GM21447 (cell line): ENCODE measurements around the gene PACSIN2.

Source experiments
- ATAC-seq: cut with Tn5 transposase; IDR thresholded peaks from one replicate; pipeline ENCODE4 v1.9.1; 2021; ENCODE audit not compliant: unreplicated experiment

The PACSIN2 gene

GRCh38 chr22:42907404-42908373 lies 107.3 kb downstream of the PACSIN2 start:
- no peak for ATAC-seq

DNA sequence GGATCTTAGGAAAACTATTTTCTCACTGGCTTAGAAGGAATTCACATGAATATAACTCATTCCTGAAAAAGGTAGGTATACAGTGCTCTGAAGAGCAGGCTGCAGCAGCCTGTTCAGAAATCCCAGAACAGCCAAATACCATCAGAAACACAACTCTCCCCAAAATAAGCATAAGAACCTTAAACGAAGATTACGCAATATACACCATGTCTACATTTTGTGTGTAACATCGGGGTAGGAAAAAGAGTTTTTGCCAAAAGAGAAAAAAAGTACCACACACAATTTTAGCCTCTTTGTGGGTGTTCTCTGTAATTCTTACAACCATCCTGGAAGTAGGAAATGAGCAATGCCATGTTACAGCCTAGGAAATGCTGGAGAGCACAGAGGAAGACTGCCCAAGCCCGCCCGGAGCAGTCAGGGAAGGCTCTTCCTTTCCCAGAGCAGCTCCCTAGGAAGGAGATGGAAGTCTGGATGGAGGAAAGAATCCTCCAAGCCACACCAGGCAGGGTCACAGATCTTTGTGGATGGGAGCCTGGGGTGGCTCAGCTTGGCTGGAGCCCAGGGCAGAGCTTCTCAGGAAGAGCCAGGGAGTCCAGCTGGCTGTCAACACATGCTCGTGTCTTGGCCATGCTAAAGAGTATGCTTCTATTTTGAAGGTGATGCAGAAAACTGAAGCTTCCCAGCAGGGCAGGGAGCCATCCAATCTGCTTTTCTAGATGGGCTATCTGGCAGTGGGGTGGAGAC lies 108.2 kb downstream of the PACSIN2 start:
- ATAC-seq = no peak

GRCh38 chr22:42905702-42906183 lies 109.2 kb downstream of the PACSIN2 start:
- ATAC-seq = no peak

DNA sequence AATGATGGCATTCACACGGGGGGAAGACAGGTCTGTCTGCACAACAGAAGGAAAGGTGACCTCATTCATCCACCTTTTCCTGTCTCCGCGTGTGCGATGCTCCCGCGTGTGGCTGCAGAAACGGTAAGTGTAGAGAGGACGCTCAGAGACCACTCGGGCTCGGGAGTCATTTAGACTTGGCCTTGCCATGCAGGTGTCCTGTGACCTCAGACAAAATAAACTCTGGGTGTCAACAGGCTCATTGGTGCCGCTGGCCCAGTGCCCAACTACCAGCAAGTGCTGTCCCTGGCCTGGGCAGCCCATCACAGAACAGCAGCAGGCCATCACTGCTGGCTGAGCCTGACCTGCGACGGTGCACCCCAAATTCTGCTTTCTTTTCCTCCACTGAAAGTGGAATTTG lies 109.7 kb downstream of the PACSIN2 start:
- ATAC-seq = no peak

DNA sequence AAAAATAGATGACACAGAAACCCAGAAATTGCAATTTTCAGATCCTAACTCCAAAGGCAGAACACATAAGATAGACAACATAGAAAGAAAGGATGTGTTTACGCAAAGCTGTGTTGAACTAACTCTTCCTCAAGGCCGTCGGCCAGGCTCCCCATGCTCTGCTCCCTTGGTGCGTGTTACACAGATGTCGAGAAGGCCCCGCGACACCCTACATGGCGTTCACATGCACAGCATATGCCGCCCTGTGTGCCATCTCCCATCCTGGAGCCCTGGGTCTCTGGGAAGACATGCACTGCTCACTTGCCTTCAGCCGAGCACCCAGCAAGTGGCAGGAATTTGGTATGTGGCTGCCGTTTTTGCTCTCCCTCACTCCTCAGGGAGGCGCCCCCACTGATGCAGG lies 110.9 kb downstream of the PACSIN2 start:
- ATAC-seq = no peak

DNA sequence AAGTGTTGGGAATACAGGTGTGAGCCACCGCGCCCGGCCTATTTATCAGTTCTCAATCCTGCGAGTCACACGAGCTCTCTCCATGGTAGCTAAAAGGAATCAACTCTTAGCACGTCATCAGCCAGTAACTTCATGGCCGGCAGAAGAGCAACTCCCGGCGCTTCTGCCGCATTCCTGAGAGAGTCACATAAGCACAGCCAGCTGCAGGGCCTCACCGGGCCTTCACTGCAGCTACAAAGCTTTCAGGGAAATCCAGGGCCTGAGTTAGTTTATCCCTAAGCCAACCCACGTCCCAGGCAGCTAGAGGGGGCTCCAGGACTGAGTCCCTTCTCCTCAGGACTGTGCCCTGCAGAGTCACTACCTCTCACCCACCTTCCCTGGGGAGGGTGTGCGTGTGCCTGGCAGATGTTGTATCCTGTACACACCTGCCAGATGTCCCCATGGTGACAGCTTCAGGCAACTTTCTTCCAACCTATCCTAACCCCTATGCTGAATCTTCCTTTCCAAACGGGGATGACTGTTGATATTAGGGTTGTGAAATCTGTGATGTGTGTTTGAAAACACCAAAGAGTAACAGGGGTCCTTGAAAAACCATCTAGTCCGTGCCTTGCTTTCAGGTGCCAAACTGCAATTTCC lies 112.0 kb downstream of the PACSIN2 start:
- no peak for ATAC-seq

DNA sequence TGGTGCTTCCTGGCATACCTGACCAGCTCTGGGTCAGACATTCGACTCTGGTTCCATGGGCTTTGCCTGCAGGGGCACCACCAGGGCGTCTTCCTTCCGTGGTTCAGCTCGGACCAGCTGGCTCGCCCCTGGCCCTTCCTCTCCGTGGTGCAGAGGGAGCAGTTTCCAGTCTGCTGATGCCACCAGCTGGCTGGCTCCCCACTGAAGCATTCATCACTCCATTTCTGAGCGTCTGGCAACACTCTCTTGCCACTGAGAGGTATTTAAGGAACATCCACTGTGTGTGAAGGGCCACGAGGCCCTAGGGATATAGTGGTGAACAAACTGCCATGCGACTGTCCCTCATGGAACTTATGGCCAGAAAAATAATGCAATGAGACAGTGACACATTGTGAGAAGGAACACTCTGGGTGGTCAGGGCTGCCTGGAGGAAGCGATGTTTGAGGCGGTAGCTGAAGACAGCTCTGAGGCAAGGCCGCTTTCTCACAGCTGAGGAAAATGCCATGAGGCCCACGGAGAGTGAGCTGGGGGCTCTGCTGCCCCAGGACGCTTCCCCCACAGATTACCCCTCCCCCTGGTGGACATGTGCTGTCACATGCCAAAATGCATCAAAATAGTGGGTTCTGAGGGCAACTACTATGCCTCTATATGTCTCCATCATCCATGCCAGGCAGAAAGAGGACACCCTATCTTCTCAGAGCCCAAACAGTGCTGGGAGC lies 113.0 kb downstream of the PACSIN2 start:
- ATAC-seq = no peak

DNA sequence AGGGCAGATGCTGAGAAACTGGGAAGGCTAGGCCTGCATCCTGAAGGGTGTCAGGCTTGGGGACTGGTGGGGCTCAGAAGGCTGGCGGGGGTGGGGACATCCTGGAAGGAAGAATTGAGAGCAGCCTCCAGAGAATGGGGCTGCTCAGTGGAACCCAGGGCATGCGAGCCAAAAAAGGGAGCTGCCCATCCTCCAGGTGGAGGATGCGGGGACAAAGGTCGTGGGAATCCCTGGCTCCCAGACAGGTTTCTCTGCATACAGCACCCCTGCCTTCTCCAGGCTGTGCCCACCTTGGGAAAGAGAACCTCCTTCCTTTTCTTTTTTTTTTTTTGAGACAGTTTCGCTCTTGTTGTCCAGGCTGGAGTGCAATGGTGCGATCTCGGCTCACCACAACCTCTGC lies 117.0 kb downstream of the PACSIN2 start:
- ATAC-seq = no peak

DNA sequence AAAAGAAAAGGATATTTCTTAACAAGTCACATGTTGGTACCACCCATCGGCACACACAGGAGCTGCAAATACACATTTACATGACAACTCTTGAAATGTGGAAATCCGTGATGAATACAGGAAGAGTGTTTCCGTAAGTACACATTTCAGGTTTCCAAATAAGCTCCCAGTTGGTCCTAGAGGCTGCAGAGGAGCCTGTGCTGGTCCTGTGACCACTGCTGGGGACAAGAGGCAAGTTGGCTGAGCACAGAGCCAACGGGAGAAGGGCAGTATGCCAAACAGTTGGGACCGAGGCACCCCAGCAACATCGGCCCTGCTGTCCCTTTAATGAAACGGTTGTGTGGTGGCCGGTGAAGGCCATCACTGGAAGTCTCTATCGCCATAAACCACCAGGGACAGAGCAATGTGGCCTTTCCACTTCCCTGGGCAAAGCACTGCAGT lies 119.4 kb downstream of the PACSIN2 start:
- no peak for ATAC-seq

DNA sequence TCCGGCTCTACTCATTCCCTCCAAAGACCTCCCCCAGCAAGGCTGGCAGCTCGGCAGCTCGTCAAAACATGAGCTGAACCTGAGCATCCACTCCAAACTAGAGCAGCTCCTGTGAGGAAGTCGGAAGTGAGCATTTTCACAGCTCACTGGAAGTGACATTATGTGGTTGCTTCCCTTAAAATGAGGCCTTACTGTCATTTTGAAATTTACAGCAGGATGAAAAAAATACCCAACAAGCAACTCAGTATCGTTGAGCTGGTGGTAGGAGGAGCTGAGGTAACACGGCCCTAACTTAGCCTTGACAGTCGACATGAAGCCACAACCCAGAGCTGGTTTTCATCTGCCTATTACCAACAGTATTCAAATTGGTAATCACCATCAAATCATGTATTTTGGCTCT lies 119.9 kb downstream of the PACSIN2 start:
- ATAC-seq = no peak

- no peak for ATAC-seq
Measured at GRCh38 chr22:42893371-42894150, 121.4 kb downstream of the PACSIN2 start.

GRCh38 chr22:42892571-42893316 lies 122.2 kb downstream of the PACSIN2 start:
- no peak for ATAC-seq

DNA sequence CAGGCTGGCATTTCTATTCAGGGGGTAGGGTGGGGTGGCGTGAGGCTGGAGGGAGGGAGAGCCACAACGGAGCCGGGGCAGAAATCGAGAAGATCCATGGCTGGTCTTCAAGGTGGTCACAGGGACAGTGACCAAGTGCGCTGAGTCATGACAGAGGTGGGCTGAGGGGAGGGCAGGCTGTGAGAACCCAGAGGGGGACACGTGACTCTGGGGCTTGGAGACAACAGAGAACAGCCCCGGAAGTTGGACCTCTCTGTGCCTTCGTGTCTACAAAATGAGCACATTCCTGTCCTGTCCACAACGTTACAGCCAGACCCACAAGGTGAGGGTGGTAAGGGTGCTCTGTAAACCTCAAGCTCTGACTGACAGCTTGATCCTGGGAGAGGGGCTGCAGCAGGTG lies 122.8 kb downstream of the PACSIN2 start:
- no peak for ATAC-seq

- ATAC-seq = no peak
Measured at GRCh38 chr22:42891696-42892095, 123.3 kb downstream of the PACSIN2 start.

DNA sequence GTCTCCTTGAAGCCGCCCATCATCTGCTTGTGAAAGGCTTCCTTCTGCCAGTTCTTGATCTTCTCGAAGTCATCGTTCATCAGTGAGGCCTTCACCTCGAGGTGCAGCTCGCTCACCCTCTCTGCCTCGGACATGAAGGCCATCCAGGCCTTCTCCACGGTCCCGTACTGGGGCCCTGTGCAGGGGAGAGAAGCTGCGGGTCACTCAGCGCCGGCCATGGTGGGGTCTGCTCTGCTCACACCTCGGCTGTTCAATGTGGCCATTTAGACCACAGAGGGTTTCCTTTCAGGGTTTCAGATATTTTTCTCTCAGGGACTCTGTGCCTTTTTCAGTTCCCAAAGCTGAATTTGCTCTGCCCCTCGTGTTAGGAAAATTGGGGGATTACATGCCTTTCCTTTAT lies 123.9 kb downstream of the PACSIN2 start:
- ATAC-seq = no peak

GRCh38 chr22:42889304-42889703 lies 125.6 kb downstream of the PACSIN2 start:
- no peak for ATAC-seq

DNA sequence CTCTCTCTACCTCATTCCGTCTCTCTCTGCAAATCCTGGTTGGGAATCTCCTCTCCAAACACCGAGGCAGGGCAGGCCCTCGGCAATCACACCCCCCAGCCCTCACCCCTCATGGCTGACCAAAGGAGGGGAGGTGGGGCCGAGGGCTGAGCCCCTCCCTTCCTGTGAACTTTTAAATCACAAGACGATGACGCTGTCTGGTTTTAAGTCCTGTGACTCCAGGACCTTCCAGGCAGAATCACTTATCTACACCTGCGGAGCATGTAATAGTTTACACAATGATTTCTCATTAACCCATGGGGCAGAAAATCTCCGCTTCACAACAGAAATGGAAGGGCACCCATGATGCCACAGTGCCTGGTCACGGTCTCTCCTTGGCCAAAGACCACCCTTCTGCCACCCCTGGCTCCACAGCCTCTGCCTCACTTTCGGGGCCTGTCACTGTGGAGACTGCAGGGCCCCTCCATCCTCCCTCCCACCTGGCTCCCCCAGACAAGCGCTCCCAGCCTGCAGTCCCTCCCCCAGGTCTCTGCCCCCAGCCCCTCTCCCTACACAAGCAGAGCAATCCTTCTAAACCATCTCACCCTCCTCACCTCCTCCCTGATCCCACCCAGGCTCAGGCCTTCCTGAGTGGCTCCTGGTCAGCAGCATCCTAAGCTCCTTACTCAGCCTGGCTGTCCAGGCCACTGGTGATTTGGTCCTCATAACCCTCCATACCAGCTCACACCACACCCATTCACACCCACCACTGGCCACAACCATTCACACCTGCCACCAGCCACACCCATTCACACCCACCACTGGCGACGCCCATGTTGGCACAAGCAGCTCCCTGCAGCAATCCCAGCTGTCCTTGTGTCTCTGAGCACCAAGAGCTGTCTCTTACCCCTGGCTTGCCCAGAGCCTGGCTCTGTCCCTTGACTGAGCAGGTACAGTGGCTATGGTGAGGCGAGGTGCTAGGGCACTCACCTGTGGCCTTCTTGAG lies 127.1 kb downstream of the PACSIN2 start:
- no peak for ATAC-seq

GRCh38 chr22:42887120-42887519 lies 127.8 kb downstream of the PACSIN2 start:
- no peak for ATAC-seq
